AG20443 (cell line): Measurements from ENCODE around the gene DENND4B.
A peak's percentile ranks its signal among the peaks of the same experiment; 100 is the strongest.

Experiments used
- DNase-seq: peaks from one replicate; pipeline ENCODE4 v3.0.0; 2012; ENCODE audit warnings: low spot score, mixed read lengths

Gene DENND4B

GRCh38 chr1:153970346-153970745, 23.8 kb upstream of the DENND4B start:
- DNase-seq: no peak

DNA sequence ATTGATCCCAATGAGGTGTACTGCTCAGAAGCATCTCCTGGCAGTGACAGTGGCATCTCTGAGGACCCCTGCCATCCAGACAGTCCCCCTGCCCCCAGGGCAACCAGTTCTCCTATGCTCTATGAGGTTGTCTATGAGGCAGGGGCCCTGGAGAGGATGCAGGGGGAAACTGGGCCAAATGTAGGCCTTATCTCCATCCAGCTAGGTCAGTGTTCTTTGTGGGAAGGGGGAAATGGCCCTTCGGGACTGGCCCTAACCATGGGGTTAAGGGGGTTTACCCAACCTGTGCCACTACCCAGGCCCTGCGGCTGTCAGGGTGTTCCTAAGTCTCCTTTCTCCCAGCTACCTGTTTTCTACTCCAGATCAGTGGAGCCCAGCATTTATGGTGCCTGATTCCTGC, 22.5 kb upstream of the DENND4B start:
- no peak for DNase-seq

DNA sequence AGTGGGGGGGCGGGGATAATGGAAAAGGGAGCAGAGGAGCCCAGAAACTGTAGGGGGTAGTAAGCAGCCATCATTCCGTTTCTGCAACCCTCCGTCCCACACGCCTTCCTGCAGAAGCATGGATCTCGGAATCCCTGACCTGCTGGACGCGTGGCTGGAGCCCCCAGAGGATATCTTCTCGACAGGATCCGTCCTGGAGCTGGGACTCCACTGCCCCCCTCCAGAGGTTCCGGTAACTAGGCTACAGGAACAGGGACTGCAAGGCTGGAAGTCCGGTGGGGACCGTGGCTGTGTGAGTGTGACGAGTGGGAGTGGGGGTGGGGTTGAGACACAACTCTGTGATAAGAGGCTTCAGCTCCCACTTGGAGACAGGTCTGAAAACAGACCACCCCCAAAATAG, 21.9 kb upstream of the DENND4B start:
- no peak for DNase-seq

DNA sequence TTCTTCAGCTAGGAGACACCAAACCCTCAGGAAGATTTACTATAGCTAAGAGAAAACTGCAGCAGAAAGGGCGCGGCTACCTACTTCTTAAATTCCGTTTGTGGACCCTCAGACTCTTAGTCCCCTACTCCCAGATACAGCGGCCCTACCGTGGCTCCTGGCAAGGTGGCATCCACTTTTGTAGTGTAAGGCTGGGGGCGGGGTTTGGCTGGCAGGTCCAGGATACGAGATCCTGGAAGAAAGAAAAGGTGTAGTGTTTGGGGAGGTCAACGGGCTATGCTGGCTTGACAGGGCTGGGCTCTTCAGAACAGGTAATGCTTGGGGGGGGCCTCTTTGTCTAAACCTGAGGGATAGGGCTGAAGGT, 21.5 kb upstream of the DENND4B start:
- no peak for DNase-seq

DNA sequence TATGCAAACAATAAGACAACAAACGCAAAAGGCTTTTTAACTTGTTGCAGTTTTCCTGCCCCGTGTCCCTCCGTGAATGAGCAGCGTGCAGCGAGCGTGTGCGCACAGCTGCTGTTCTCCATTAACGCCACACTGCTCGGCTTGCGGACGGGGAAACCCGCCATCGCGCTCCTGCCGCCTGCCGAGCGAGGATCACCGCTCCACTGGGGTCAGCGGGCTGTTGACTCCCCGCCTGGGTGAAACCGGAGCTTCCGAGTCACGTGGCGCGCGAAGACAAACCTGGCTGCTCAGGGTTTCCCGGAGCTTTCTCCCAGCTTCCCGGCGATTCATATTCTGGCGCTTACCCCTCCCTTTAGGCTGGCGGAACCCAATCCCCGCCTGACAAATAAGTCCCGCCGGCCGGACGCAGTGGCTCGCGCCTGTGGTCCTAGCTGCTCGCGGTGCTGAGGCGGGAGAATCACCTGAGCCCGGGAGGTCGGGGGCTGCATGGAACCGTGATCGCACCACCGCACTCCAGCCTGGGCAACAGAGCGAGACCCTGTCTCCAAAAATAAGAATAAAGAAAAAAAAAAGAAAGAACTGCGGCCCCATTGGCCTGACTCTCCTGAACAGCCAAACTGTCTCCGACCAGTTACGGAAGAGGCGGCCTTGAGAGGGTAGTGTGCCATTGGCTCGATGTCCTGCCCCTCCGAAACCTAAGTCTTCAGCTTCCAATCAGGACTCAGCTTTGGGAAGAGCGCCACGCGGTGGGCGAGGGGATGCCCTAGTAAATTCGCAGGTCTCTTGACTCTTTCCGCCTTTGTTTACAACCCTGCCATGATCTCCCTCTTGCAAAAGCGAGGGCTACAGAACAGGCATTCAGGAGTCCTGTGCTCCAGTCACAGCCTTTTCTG, 20.8 kb upstream of the DENND4B start, which contains the start of gene CREB3L4:
Gene CREB3L4 (plus strand): TSS at position 796 of the 893 bp plus-strand sequence. CDS start 624 bp downstream, outside the sequence.
- DNase-seq: peak; percentile 92

DNA sequence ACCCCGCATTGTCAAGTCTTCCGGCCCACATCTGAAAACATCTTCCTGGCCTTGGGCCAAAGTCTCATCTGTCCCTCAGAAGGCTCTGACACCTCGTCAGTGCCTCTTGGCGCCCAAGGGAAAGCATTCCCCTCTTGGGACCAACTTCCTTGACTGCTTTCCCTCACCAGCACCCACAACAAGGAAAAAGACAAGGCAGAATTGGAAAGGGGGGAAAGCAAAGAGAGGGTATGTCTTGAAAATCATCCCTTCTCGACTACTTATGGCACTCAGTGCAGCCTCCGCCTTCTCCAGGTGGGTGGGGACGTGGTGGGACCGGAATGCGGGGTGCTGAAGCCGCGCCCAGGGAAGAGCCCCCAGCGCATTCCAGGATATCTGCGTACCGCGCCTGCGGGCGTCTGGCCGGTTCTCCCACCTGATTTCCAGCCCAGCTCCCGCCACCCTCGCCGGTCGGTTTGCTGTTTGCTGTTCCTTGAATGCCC, 17.4 kb upstream of the DENND4B start:
- peak; percentile 26 for DNase-seq

DNA sequence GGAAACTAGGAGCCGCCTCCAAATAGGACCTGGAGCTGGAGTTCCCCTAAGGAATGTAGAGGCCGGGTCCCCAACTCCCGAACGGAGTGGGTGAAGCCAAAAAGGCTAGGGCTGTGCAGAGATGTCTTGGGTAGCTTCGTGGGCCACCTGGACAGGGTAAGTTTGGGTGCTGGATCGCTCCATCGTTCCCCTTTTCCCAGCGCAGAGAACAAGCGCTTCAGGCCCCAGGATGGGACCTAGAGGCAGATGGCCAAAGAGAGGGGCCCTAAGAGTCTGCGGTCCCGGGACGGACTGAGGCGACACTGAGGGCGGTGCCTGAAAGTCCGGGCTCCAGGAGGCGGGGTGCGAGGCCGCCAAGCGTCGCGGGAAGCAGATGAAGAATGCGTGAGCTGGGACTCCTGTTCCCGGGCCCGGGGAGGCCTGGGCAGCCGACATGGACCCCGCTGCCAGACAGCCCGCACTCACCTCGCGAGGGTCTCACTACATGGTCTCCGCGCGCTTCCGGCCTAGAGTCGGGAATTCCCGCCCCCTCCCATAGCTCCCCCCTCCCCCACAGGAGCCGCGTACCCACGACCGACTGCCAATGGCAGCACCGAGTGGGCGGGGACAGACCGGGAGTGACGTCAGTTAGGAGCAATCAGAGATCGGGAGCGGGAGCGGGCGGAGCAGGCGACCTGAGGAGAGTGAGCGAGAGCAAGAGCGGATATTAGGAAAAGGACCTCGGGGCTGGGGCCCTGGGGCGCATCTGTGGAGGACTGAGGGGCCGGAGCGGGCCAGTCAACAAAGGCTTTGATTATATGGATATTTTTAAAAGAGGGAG, 16.7 kb upstream of the DENND4B start, which contains the start of gene SLC39A1:
Gene SLC39A1 (minus strand): TSS at position 508 of the 820 bp plus-strand sequence. CDS start 822 bp downstream, outside the sequence.
- DNase-seq: peak; percentile 96

GRCh38 chr1:153962088-153963029, 15.8 kb upstream of the DENND4B start:
- peak; percentile 58 for DNase-seq

DNA sequence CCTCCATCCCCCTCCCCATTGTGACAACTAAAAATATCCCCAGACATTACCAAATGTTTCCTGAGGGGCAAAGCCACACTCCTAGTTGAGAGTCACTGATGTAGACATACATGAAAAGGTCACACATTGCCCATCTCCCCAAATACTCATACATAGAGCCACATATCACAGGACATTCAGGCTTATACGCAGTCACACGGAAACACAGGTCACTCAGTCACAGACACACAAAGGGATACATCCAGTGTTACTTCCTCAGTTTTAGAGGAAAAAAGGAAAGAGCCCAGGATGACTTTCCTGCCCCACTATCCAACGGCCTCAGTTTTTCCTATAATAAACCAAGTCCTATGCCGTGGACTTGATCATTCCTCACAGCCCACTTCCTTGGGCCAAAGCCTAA, 14.9 kb upstream of the DENND4B start:
- DNase-seq: no peak

- no peak for DNase-seq
These were observed 13.7 kb upstream of the DENND4B start for GRCh38 chr1:153960206-153960605.

DNA sequence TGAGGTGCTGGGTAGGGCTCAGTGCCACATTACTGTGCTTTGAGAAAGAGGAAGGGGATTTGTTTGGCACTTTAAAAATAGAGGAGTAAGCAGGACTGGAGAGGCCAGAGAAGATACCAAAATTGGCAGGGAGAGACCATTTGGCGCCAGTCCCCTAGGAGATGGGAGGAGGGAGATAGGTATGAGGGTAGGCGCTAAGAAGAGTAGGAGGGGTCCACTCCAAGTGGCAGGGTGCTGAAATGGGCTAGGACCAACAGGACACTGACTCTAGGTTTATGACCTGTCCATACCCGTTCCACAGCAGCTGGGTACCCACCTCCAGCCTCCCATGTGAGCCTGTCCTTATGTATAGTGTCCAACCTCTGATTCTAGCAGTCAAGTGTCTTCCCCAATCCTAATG, 12.9 kb upstream of the DENND4B start:
- DNase-seq: no peak

DNA sequence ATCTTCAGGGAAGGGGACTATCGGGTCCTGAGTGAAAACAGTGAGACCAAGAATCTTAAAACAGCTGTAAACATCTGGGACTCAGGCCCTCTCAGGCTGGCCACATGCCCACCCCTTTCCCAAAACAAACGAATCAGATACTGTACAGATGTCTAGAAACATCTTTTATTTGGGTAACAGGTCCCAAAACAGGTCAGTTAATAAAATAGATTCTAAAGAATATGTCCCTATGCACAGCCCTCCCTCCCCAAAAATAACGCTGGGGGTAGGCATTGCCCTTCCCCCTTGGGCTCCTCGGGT, 12.4 kb upstream of the DENND4B start:
- no peak for DNase-seq

DNA sequence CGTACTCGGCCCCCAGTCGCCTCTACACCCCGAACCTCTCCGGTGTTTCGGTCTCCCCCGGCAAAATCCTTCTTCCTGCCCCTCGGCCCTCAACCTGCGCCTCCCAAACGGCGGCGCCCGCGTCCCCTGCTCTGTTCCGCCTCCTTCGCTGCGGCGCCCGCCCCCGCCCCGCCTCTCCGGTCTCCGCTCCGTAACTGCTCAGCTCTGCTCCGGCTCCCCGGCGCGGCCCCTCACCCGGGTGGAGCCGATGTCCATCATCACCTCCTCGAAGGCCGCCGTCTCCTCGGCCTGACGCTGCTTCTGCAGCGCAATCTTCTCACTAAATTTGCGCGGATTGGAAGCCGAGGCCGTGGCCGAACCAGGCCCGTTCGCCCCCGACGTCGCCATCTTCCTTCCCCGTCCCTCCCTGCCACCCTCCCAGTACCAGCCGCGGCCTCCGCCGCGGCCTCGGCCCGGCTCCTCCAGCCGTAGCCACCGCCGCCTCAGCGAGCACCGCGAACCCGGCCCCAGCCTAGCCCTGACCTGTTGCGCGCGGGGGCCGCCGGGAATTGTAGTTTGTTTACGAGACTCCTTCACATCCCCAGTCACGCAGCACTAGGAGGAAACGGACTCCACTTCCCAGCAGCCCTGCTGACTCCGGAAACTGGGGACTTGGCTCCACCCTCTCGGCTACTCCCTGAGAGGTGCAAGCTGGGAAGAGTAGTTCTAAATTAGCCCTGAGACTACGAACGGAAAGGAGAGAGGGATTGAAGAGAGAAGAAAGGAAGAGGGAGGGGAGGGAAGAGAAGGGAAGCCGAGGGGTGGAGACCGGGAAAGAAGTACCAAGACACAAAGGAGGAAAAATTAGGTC, 11.8 kb upstream of the DENND4B start, which contains the start of gene CRTC2:
Gene CRTC2 (minus strand): TSS at position 502 of the 850 bp plus-strand sequence. CDS start 115 bp downstream, at position 387.
- DNase-seq: peak; percentile 98

DNA sequence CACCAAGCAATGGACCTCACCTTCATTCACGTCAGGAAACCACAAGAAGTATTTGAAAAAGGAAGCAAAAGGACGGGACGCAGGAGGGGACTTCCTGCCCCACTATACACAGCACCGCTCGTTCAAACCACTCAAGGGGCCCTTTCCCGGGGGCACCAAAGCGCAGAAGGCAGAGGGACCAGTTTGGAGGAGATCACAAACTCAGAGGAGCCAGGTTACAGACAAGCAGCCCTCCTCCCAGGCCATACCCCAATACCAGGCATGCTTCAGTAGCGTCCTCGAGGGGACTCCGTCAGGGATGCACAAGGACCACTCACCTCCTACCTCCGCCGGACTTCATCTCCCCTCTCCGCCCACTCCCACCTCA, 11.2 kb upstream of the DENND4B start:
- no peak for DNase-seq

DNA sequence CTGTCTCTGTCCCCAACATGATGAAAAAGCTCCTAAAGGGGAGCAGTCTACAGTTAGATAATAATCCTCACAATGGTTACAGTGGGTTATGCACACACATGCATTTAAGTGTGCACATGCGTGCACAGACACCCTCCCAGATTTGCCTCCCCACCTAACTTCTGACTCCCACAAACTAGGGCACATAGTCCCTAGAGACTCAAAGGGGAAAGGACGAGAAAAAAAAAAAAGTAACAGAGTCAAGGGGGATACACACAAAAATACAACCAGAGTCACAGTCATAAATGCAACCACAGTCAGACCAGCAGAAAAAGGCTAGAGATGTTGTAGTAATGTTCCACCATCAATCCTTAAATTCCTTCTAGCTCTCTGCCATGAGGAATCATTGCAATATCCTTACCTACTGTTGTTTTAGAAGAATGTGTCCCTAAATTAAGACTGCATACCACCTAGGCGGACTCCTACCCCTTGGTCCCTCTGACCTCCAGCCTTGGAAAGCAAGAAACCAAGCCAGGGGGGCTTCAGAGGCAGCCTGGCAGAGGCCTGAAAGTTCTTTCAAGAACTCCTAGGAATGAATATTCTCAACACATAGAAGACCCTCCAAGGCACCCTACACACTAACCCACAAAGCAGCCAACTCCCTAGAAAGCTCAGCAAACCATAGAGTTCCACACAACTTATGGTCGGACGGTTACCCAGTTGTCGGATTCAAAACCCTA, 10.6 kb upstream of the DENND4B start:
- no peak for DNase-seq

DNA sequence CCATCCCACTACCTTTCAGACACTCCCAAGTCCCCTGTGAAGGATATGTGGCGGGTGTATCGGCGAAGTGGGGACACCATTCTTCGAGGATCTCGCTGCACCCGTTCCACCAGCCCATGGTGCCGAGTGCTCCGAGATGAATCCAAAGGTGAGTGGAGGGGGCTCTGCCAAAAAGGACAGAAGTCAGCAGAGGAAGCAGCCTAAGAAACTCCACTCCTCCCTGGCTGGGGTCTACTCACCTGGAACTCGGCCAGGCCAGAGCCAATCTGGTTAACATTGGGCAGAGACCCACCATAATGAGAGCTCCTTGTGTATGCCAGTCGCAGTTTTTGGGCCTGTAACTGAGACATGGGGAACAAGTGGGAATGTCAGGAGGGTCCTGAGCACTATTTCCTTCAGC, 8.3 kb upstream of the DENND4B start:
- DNase-seq: no peak

DNA sequence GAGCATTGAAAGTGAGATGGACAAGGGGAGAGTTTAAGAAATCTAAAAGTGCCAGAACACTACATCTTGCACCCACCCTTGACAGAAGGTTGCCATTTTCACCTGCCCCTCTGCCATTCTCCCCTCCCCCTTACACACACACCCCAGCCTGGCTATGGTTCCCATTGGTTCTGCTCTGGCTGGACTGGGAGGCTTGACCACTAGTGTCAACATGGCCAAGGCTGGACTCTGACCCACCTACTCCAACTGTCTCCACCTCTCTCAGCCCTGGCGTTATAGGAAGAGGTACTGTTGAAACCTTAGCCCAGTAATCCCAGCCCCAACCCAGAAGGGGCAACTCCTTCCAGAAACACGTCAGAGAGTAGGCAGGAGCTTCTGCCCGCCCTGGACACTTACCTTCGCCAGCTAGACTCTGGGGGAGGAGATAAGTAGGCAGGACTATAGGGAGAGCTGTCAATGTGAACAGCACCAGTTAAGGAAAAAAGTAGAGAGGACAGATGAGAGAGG, 7.4 kb upstream of the DENND4B start:
- no peak for DNase-seq

- DNase-seq: no peak
These were observed 5.3 kb upstream of the DENND4B start for GRCh38 chr1:153951801-153952200.

DNA sequence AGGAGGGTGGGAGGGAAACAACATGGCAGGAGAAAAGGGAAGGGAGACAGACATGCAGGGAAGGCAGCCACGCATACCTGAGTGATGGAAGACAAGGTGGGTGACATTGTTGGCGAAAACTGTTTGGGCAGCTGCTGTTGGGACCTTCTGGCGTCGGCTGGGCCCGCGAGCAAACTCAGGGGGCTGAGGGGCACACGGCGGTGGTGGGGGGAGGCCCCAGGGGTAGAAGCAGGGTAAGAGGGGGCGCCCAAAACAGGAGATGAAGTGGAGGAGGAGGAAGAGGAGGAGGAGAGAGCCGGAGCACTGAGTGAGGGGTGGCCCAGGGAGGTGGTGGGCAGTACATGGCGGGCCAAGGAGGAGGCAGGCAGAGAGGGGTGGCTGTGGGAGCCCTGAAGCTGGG, 4.7 kb upstream of the DENND4B start:
- DNase-seq: no peak
